Panc1 (cell line): Measurements from ENCODE around the gene DOCK1. TPM values are rescaled to one million over a fixed set of nuclear protein-coding genes. Genes with fewer than 3 reads are reported as not detected.

ENCODE experiments used
- ATAC-seq: fragments of 200-7000 bp; cut with Tn5 transposase; 2 replicates; pipeline ENCODE4 v1.9.1; 2020; ENCODE audit warnings: mild to moderate bottlenecking, moderate library complexity
- BruUV-seq: library from RNA; stranded (reverse); fragments of 400-500 nt; replicated peaks from 2 replicates; lab custom pipeline; 2021; lab: Mats Ljungman, UMichigan
- CTCF ChIA-PET: fragments of 300-600 bp; sonication (Branson Sonifier 250); formaldehyde crosslinking; loops from one replicate; lab custom pipeline; 2022; ENCODE audit warnings: antibody characterized with exemption; lab: Charles Lee
- POLR2A ChIA-PET: fragments of 300-600 bp; sonication (Branson Sonifier 250); formaldehyde crosslinking; loops from one replicate; lab custom pipeline; 2022; ENCODE audit warnings: antibody characterized with exemption; lab: Charles Lee
- DNase-seq: peaks from one replicate; pipeline ENCODE4 v3.0.0-alpha.2; 2010; ENCODE audit warnings: low read depth, low spot score
- H3K27ac ChIP-seq: 2 replicates; pipeline ENCODE4 v1.5.1; 2011; ENCODE audit warnings: mild to moderate bottlenecking, low read length, inconsistent platforms
- H3K27me3 ChIP-seq: fragments of 200-500 bp; sonication (Bioruptor generic); 2 replicates; pipeline ENCODE4 v1.6.0; 2014; ENCODE audit warnings: low read length, inconsistent platforms; ENCODE audit not compliant: control insufficient read depth, insufficient read depth
- H3K36me3 ChIP-seq: fragments of 200-500 bp; sonication (Bioruptor generic); 2 replicates; pipeline ENCODE4 v1.5.1; 2014; ENCODE audit warnings: inconsistent platforms, mild to moderate bottlenecking, low read length, moderate library complexity; ENCODE audit not compliant: control insufficient read depth, insufficient read depth
- H3K4me1 ChIP-seq: 2 replicates; pipeline ENCODE4 v1.5.1; 2011; ENCODE audit warnings: inconsistent platforms, mild to moderate bottlenecking, low read length, moderate library complexity; ENCODE audit not compliant: control insufficient read depth, insufficient read depth
- H3K4me3 ChIP-seq, 2 experiments: 2 replicates each; pipeline ENCODE4 v1.5.1; 2011 to 2012; ENCODE audit warnings: low read depth in 2 of 2, low read length in 2 of 2, mild to moderate bottlenecking in 2 of 2, inconsistent platforms in 1 of 2, moderate library complexity in 1 of 2
- H3K9me3 ChIP-seq: fragments of 200-500 bp; sonication (Bioruptor generic); 2 replicates; pipeline ENCODE4 v1.5.1; 2014; ENCODE audit warnings: low read depth, mild to moderate bottlenecking, inconsistent platforms, low read length, moderate library complexity; ENCODE audit not compliant: control insufficient read depth, insufficient read depth
- CTCF ChIP-seq: fragments of 450-650 bp; IDR thresholded peaks from 2 replicates; pipeline ENCODE4 v1.5.1; 2017; ENCODE audit warnings: mild to moderate bottlenecking
- POLR2AphosphoS5 ChIP-seq: IDR thresholded peaks from 2 replicates; pipeline ENCODE4 v1.6.1; 2012; ENCODE audit warnings: mild to moderate bottlenecking, low read depth, low read length, moderate library complexity
- REST ChIP-seq, 2 experiments: IDR thresholded peaks; 2 replicates each; pipeline ENCODE4 v1.6.1; 2011 to 2012; ENCODE audit warnings: low read depth in 2 of 2, control low read depth in 1 of 2, low read length in 1 of 2, mild to moderate bottlenecking in 1 of 2, moderate library complexity in 1 of 2; ENCODE audit not compliant: insufficient read depth in 1 of 2
- SIN3A ChIP-seq: IDR thresholded peaks from 2 replicates; pipeline ENCODE4 v1.6.1; 2012; ENCODE audit warnings: low read depth, mild to moderate bottlenecking, low read length, moderate library complexity, borderline replicate concordance; ENCODE audit not compliant: insufficient read depth
- TCF7L2 ChIP-seq: IDR thresholded peaks from 2 replicates; pipeline ENCODE4 v1.6.1; 2011; ENCODE audit warnings: mild to moderate bottlenecking, low read depth, low read length, inconsistent platforms
- in situ Hi-C: cut with HindIII; loops from 2 replicates; pipeline ENCODE4 v1.10.0; 2016; ENCODE audit warnings: low sequenced_read_pairs, low pct_unique_long_range_greater_than_20kb
- intact Hi-C: fragments of 100-400 bp; cut with micrococcal nuclease; formaldehyde crosslinking; loops from one replicate; pipeline ENCODE4 v1.10.0; 2022; ENCODE audit not compliant: unreplicated experiment
- total RNA-seq: library from RNA; stranded (reverse); gene quantifications from one replicate; pipeline ENCODE4 v1.2.1, GENCODE V29; 2021; ENCODE audit not compliant: unreplicated experiment

DOCK1 gene
- total RNA-seq, 1 experiment from 2014 or later = 67.6 TPM

- Histone ChIP-seq H3K27me3 (no peaks in the 10 kb centered on the region), H3K4me3 (no peak overlapping the region), H3K9me3 (no peaks in the 10 kb centered on the region), H3K27ac (peak overlapping the region; percentile 30; the same call in 1 of the 2 replicates), H3K36me3 (no peaks in the 10 kb centered on the region), H3K4me1 (peaks cover 21% of the 10 kb centered on the region)
- in situ Hi-C loops = no loop called here
- TF ChIP-seq SIN3A = no peak
- no peak for TF ChIP-seq POLR2AphosphoS5
- no peak for TF ChIP-seq REST (IDR thresholded peaks at IDR 0.05; ENCODE audit: insufficient read depth in 1 of 2, low read depth in 2 of 2, low read length in 1 of 2)
- no peak for TF ChIP-seq TCF7L2
- no peak for TF ChIP-seq CTCF
- POLR2A ChIA-PET = no interaction called here
- ATAC-seq (no peak), DNase-seq (no peak)
- intact Hi-C loops = no loop called here
- CTCF ChIA-PET = no interaction called here
- no TSS peak for BruUV-seq
These were observed 109.4 kb downstream of the DOCK1 start for GRCh38 chr10:127014671-127015070.

- Histone ChIP-seq H3K27me3 (no peaks in the 10 kb centered on the region), H3K27ac (no peak overlapping the region), H3K9me3 (no peaks in the 10 kb centered on the region), H3K4me1 (peaks cover 21% of the 10 kb centered on the region), H3K36me3 (no peaks in the 10 kb centered on the region), H3K4me3 (no peak overlapping the region)
- POLR2A ChIA-PET = no interaction called here
- in situ Hi-C loops = no loop called here
- ATAC-seq (no peak), DNase-seq (no peak)
- CTCF ChIA-PET = no interaction called here
- TF ChIP-seq SIN3A (no peak), TCF7L2 (no peak), REST (IDR thresholded peaks at IDR 0.05; ENCODE audit: insufficient read depth in 1 of 2, low read depth in 2 of 2, low read length in 1 of 2) (no peak), POLR2AphosphoS5 (no peak), CTCF (no peak)
- BruUV-seq = no TSS peak
- intact Hi-C loops = no loop called here
These were observed 110.1 kb downstream of the DOCK1 start for GRCh38 chr10:127015373-127015772.
